Measurements from ENCODE around the gene WDR4.
"Not testable (repeated sequence)": the region's sequence is repeated elsewhere in the genome, so short reads cannot be mapped to it uniquely, and the experiment has no call there.

Gene WDR4

DNA sequence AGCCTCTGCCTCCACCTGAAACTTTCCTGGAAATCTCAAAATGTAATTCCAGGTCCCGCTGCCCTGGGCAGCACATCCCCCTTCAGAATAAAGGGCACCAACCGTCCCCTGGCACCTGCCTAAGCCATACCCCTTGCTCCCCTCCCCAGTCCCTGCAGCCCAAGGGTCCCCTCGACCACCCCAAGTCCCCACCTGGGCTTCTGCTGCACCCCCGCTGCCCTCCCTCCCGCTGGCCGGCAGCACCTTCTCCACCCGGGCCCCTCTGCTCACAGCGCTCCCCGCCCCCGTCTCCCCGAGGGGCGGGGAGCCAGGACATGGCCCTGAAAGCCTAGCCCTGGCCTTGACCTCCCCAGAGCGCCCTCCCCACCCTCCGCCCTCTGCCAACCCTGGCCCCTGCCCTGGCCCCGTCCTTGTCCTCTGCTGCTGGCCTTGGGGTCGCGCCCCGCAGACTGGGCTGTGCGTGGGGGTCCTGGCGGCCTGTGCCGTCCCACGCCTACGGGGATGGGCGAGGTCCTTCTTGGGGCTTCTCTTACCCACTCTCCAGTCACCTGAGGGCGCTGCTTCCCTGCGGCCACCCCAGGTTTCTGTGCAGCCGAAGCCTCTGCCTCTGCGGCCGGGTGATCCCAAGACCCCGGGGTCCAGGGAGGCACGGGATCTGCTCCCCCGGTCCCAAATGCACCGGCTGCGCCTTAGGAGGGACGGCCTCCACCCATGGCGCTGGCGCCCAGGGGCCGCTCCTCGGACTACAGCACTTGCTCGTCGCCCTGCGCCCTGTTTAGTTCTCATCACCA, 41.7 kb downstream of the WDR4 start:
- no peak for DNase-seq

DNA sequence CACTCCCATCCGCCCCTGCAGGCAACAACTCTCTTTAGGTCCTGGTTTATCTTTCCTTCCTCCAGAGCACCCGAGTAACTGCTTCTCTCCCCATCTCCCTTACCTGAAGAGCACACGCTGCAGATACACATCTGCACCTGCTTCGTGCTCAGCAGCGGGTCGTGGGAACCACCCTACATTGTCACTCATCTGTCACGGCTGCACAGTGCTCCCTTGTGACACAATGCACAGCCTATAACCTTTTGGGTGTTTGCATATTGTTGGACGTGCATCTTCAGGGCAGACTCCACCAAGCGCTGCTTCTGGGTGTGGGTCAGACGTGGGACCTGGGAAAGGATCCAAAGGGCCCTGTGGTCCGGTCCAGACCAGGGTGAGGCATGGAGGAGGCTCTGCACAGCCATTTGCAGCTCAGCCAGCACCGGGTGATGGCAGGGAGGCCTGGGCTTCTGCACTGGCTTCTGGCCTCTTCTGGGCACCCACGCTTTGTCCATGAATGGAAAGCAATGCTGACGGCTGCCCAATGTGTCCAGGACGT, 42.5 kb downstream of the WDR4 start:
- no peak for DNase-seq

DNA sequence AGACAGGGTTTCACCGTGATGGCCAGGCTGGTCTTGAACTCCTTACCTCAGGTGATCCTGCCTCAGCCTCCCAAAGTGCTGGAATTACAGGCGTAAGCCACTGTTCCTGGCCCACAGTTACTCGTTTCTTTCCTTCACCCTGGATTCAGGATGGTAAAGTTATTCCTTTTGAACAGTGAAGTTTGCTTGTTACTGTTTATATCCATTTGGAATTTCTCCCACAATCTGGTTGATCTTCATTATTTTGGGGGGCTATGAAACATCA, 43.0 kb downstream of the WDR4 start:
- no peak for DNase-seq

DNA sequence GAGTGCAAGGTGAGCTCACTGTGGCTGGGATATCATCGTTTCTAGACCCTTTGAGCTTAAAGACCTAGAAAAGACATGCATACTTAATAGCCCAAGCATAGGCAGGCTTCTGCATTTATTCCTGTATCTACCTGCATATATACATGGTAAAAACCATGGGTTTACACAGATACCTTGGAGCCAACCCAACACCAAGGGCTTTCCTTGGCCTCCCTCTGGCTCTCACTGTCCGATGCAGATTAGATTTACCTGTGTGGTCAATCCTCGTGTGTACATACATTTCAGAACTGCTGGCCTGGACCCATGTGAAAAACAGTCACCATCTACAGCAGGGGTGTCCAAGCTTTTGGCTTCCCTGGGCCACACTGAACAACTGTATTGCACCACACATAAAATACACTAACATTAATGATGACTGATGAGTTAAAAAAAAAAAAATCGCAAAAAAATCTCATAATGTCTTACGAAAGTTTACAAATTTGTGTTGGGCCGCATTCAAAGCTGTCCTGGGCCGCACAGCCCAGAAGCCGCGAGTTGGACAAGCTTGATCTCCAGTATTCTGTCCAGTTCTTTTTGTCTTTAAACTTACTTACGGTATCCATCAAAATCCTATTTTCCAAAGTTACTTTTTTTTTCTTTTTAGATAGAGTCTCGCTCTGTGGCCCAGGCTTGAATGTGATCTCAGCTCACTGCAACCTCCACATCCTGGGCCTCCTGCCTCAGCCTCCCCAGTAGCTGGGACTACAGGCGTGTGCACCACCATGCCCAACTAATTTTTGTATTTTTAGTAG, 43.5 kb downstream of the WDR4 start:
- DNase-seq: no peak

DNA sequence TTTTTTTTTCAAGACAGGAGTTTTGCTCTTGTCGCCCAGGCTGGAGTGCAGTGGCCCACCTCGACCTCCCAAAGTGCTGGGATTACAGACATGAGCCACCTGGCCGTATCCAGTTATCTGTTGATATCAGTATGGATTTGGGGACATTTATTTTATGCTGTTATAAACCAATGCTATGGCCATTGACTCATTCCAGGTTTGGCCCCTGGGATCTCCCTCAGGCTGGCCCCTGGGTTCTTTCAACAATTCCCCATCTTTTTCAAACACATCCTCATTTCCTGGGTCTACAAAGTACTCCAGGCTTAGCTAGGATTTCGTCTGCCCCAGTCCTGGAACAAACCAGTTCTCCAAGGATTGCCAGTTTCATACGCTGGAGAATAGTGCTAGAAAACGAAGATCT, 44.1 kb downstream of the WDR4 start:
- DNase-seq: no peak

DNA sequence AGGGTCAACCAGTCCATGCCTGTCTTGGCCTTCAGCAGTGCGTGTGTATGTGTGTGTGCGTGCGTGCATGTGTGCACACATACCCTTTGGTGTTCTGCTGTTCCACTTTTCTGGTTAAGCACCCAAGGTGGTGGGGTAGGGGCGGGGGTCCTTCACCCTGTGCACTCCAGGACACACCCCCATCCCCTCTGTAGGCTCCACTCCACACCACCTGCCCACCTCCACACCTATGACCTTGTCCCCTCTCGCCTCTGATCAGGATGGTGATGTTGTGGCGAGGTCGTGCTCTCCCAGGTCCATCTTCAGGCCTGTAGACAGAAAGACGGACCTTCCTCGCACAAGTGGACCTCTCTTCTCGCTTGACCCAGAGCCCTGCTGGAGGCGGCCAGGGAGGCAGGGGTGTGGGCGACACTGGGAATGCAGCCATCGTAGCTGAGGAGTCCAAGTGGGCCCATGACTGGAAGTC, 44.6 kb downstream of the WDR4 start:
- no peak for DNase-seq

DNA sequence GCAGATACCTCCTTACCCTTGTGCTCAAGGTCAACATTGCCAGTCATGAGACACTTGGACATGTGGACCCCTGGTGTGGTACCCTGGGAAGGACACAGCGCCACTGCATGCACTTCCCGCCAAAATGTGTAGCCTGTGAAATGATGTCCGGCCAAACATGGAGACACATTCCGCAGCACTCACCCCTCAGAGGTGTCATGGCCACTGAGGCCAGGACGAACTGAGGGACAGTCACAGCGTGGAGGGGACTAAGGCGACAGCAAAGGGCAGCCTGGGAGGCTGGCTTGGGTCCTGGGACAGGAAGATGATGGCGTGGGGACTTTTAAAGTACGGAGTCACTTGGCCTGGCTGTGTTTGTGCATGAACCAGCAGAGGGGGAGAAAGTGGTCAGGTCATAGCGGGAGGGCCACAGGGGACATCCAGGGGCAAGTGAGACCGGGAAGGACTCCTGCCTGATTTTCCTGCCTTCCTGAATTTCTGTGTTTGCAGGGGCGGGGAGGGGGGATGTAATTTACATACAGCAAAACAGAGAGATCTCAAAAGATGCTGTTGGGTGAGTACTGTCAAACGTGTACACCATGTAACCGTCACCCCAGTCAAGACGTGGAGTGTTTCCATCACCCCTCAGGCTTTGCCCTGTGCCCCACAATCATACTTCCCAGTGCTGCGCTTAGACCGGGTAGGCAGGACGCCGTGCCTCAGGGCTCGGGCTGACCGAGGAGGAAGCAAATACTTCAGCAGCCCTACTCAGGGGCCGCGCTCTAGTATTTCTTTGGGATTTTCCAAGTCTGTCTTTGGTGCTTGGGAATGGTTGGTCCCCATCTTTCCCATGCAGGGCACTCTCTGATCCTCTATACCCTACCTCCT, 45.2 kb downstream of the WDR4 start:
- no peak for DNase-seq

DNA sequence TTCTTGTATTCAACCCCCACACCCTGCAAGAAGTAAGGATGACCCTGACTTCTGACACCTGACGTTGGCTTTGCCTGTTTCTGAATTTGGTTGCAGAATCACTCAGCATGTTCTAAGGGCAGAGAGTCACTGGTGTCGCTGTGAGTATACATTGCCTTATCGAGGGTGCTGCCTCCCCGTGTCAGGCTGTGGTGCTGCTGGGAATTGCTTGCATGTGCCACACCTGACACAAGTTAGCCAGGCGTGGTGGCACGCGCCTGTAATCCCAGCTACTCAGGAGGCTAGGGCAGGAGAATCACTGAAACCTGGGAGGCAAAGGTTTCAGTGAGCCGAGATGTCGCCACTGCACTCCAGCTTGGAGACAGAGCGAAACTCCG, 45.9 kb downstream of the WDR4 start:
- DNase-seq: peak; percentile 71

DNA sequence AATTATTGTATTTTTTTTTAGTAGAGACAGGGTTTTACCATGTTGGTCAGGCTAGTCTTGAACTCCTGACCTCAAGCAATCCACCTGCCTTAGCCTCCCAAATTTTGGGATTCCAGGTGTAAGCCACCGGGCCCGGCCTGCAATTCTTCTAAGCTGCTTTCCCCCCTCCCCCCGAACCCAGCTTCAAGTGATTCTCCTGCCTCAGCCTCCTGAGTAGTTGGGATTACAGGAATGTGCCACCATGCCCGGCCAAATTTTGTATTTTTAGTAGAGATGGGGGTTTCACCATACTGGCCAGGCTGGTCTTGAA, 47.1 kb downstream of the WDR4 start:
- not testable (repeated sequence) for DNase-seq

DNA sequence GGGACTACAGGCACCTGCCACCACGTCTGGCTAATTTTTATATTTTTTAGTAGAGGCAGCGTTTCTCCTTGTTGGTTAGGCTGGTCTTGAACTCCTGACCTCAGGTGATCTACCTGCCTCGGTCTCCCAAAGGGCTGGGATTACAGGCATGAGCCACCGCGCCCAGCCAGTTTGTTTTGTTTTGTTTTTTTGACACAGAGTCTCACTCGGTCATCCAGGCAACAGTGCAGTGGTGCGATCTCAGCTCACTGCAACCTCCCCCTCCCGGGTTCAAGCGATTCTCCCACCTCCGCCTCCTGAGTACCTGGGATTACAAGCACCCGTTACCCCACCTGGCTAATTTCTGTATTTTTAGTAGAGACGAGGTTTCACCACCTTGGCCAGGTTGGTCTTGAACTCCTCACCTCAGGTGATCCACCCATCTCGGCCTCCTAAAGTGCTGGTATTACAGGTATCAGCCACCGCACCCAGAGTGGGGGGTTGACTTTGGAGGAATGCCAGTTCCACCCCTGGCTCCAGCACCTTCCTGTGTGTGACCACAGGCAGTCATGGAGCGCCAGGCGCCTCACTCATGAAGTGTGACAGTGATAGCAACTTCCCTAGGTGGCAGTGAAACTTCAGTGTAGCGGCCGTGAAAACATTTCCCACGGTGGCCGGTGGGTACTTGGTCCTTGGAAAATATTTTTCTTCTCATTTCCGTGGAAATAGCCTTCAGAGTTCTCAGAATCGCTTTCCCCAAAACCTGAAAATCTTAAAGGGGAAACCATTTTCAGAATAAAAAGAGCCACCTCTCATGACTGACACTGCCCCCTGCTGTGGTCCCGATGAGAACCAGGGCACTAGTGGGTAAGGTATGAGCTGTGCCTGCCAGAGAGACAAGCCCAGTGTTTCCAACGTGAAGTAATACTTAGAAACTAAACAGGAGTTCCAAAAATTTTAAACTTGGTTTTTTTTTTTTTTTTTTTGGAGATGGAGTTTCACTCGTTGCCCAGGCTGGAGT, 48.6 kb downstream of the WDR4 start:
- no peak for DNase-seq

DNA sequence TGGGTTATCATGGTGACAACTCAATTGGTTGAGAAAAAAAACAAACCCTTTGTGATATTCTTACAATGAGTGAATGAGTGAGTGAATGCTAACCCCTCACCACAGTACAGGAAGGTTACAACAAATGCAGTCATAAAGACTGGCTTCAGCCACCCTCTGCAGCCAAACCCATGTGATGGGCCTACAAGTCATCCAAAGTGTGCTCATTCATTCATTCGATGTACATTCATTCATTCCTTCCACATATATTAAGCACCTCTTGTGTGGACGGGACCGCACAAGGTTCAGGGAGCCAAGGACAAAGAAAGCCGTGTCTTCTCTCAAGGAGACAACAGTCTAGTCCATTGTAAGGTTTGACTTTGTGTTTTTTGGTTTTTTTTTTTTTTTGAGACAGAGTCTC, 49.4 kb downstream of the WDR4 start:
- no peak for DNase-seq

DNA sequence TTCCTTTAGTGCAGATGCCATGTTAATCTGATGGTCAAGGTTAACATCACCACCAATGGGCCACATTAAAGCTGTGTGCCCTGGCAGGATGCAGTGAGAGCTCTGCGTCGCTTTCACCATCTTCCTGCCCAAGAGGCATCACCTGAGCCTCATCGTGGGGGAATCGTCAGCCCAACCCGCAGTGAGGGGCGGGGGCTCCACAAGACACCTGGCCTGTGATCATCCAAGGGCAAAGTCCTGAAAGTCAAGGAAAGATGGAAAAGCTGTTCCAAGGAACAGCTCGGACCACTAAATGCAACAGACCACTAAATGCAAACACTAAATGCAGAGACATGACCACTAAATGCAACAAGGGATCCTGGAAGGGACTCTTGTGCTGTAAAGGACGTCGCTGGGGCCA, 49.9 kb downstream of the WDR4 start:
- DNase-seq: no peak

DNA sequence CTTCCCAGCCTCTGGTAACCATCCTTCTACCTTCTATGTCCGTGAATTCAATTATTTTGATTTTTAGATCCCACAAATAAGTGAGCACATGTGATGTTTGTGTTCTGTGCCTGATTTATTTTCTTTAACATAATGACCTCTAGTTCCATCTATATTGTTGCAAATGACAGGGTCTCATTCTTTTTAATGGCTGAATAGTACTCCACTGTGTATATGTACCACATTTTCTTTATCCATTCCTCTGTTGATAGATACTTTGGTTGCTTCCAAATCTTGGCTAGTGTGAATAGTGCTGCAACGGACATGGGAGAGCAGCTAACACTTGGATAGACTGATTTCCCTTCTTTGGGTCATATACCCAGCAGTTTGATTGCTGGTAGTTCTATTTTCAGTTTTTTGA, 51.8 kb downstream of the WDR4 start:
- no peak for DNase-seq

DNA sequence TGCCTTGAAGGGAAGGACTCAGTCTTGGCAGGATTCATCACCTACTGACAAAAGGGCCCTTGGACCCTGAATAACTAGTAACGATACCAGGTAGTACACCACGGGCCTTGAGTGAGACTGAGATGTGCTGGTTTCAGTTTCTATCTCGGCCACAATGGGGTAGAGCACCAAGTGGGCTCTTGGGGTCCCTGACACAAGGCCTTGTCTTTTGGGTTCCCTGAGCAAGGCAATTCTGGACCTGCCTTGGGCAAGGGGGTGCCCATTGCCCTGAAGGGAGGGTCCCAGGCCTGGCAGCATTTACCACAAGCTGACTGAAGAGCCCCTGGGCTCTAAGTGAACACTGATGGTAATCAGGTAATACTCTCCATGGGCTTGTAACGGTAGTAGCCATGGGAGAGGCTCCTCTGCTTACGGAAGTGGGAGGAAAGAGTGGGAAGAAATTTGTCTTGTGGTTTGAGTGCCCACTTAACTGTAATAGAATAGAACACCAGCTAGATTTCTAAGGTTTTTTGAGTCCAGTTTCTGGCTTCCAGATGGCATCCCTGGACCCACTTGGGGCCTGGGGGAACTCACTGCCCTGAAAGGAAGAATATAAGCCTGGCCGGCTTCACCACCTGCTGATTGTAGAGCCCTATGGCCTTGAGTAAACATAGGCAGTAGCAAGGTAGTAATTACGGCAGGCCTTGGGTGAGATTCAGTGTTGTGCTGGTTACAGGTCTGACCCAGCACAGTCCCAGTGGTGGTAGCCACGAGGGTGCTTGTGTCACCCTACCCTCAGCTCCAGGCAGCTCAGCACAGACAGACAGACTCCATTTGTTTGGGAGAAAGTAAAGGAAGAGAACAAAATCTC, 58.5 kb downstream of the WDR4 start:
- no peak for DNase-seq

DNA sequence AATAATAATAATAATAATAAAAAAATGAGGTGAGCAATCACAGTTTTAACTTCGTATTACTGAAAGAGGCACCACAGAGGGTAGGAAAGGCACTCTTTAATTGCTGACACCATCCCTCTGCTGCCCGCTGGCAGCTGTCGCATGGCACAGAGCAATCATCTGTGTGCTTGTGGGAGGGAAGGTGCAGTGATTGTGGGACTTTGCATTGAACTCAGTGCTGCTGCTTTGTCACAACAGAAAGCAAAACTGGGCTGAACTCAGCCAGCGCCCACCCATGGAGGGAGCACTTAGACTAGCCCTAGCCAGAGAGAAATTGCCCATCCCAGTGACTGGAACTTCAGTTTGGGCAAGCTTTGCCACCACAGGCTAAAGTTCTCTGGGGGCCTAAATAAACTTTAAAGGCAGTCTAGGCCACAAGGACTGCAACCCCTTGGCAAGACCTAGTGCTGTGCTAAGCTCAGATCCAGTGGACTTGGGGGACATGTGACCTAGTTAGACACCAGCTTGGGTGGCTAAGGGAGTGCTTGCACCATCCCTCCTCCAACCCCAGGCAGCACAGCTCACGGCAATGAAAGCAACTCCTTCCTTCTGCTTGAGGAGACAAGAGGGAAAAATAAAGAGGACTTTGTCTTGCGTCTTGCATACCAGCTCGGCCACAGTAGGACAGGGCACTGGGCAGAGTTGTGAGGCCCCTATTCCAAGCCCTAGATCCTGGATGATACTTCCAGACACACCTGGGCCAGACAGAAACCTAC, 59.3 kb downstream of the WDR4 start:
- DNase-seq: no peak

DNA sequence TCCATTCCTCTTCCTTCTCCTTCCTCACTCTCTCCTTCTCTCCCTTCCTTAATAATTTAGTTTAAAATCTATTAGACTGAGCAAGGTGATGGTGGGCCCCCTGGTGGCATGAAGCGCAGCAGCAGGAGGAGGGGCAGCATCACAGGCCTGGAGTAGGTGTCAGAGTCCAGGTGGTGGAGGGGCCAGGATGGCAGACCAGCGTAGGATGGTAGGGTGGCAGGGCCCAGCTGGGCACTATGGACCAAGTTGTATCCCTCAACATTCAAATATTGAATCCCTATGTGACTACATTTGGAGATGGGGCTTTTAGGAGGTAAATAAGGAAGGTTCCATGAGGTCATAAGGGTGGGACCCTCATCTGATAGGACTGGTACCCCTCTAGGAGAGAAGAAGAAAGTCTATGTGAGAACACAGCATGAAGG, 61.0 kb downstream of the WDR4 start:
- peak; percentile 70 for DNase-seq

DNA sequence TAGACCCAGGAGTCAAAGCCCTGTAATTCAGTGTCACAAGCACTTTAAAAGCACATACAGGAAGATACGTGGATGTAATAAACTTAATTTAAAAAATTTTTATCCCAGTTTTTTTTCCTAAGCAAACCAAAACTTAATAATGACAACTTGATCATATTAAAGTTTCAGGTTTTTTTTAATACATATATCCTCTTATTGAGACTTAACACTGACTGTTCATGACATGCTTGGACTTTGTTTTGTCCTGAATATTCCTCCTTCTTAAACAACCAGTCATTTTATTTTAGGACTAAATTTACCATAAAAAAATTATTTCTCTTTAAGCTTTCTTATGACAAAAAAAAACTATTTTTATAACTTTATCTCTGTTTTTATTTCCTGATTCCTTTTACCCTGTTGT, 64.1 kb downstream of the WDR4 start:
- DNase-seq: no peak

DNA sequence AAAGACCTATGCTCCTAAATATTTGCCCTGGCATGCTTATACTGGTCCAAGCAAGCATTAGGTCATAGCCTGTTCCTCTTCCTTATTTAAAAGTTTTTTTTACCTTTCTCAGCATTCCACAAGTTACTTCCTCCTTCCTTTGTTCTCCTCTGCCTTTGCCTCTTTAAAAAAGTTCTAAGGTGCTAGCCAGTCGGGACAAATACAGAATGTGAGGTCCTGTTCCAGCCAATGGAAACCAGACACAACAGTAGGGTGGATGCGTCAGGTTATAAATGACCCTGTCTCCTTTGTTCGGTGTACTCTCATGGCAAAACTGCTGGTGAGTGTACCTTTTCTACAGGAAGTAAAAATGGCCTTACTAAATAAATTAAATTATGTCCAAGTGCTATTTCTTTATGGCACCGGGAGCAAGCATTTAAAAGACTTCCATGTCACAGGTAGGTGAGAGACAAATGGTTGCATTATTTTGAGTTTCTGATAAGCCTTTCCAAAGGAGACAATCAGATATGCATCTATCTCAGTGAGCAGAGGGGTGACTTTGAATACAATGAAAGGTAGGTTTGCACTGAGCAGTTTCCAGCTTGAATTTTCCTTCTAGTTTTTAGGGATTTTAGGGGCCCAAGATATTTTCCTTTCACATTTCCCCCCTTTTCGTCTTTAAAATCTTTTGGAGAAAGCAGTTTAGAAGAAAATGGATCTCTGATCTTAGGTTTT, 66.7 kb downstream of the WDR4 start:
- DNase-seq: not testable (repeated sequence)

DNA sequence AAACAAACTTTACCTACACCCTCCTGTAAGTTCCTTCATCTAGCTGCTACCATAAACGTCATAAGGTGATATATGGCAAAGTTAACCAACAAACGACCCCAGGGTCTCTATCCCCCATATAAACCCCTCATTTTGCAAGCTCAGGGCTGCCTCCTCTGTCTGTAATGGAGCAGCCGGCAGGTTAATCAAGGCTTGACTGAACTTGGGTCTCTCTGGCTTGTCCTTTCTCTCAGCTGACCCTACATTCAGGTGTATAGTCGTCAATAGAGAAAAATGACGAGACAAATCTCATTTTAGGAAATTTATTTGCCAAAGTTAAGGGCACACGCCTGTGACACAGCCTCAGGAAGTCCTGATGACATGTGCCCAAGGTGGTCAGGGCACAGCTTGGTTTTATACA, 67.4 kb downstream of the WDR4 start:
- DNase-seq: no peak

Data from stimulated activated CD4-positive, alpha-beta T cell treated with anti-CD3 and anti-CD28 coated beads, Interleukin-15, amount 100 ng/mL, for 24 hours (primary cell).